SJSA1 (cell line): ENCODE data around the gene SRA1. TPM values are rescaled to one million over a fixed set of nuclear protein-coding genes. Genes with fewer than 3 reads are reported as not detected.
A peak's percentile ranks its signal among the peaks of the same experiment; 100 is the strongest.

ENCODE experiments used
- DNase-seq, 2 experiments: peaks; one replicate each; pipeline ENCODE4 v3.0.0-alpha.2; 2015 to 2020; ENCODE audit warnings: low spot score in 2 of 2, low read depth in 1 of 2
- H3K27ac ChIP-seq: fragments of 250-450 bp; sonication (Bioruptor Pico); 2 replicates; pipeline ENCODE4 v1.5.1; 2020; ENCODE audit warnings: mild to moderate bottlenecking, moderate library complexity
- H3K27me3 ChIP-seq: fragments of 250-450 bp; sonication (Bioruptor Pico); replicated peaks from 2 replicates; pipeline ENCODE4 v1.5.1; 2020; ENCODE audit warnings: mild to moderate bottlenecking, moderate library complexity
- H3K36me3 ChIP-seq: fragments of 250-450 bp; sonication (Bioruptor Pico); 2 replicates; pipeline ENCODE4 v1.5.1; 2020; ENCODE audit warnings: mild to moderate bottlenecking
- H3K4me1 ChIP-seq: fragments of 250-450 bp; sonication (Bioruptor Pico); replicated peaks from 2 replicates; pipeline ENCODE4 v1.6.1; 2021; ENCODE audit warnings: mild to moderate bottlenecking
- H3K4me3 ChIP-seq: fragments of 250-450 bp; sonication (Bioruptor Pico); 2 replicates; pipeline ENCODE4 v1.5.1; 2020; ENCODE audit warnings: mild to moderate bottlenecking
- H3K9me3 ChIP-seq: fragments of 250-450 bp; sonication (Bioruptor Pico); replicated peaks from 2 replicates; pipeline ENCODE4 v1.5.1; 2020; ENCODE audit warnings: mild to moderate bottlenecking
- total RNA-seq: library from RNA; depleted of rRNA; stranded (reverse); fragments of >200 nt; shearing (Covaris generic); gene quantifications from 2 replicates; pipeline ENCODE4 v1.2.3, GENCODE V29; 2014

Gene SRA1
- total RNA-seq, 1 experiment from 2014 or later, result 76.0 TPM

- H3K27ac ChIP-seq, result no peak overlapping the region
- H3K4me3 ChIP-seq, result no peak overlapping the region
- peak in 1 of 2 experiments; percentile 44 for DNase-seq
- H3K9me3 ChIP-seq, result no peaks in the 10 kb centered on the region
- no peaks in the 10 kb centered on the region for H3K27me3 ChIP-seq
- peaks cover 29% of the 10 kb centered on the region for H3K4me1 ChIP-seq
- peaks cover 82% of the 10 kb centered on the region for H3K36me3 ChIP-seq
Observed at GRCh38 chr5:140551872-140552271, 5.4 kb downstream of the SRA1 start.

GRCh38 chr5:140550147-140551079 is 6.9 kb downstream of the SRA1 start:
- no peak overlapping the region for H3K4me3 ChIP-seq
- peaks cover 75% of the 10 kb centered on the region for H3K36me3 ChIP-seq
- DNase-seq, result no peak
- H3K4me1 ChIP-seq, result peaks cover 20% of the 10 kb centered on the region
- no peaks in the 10 kb centered on the region for H3K27me3 ChIP-seq
- H3K27ac ChIP-seq, result no peak overlapping the region
- no peaks in the 10 kb centered on the region for H3K9me3 ChIP-seq

- peak; percentile 31 to 44 for DNase-seq
- Histone ChIP-seq H3K27ac (no peak overlapping the region), H3K4me3 (no peak overlapping the region), H3K4me1 (peaks cover 19% of the 10 kb centered on the region), H3K27me3 (no peaks in the 10 kb centered on the region), H3K36me3 (peaks cover 73% of the 10 kb centered on the region), H3K9me3 (no peaks in the 10 kb centered on the region)
Observed at GRCh38 chr5:140549237-140550144, 7.8 kb downstream of the SRA1 start.

GRCh38 chr5:140548791-140549190 is 8.5 kb downstream of the SRA1 start:
- H3K27me3 ChIP-seq, result no peaks in the 10 kb centered on the region
- H3K9me3 ChIP-seq, result no peaks in the 10 kb centered on the region
- peaks cover 15% of the 10 kb centered on the region for H3K4me1 ChIP-seq
- no peak overlapping the region for H3K27ac ChIP-seq
- no peak for DNase-seq
- H3K4me3 ChIP-seq, result no peak overlapping the region
- H3K36me3 ChIP-seq, result peaks cover 71% of the 10 kb centered on the region

GRCh38 chr5:140548300-140548688 is 9.0 kb downstream of the SRA1 start:
- Histone ChIP-seq H3K36me3 (peaks cover 71% of the 10 kb centered on the region), H3K4me1 (peaks cover 12% of the 10 kb centered on the region), H3K4me3 (no peak overlapping the region), H3K27ac (no peak overlapping the region), H3K9me3 (no peaks in the 10 kb centered on the region), H3K27me3 (no peaks in the 10 kb centered on the region)
- DNase-seq, result no peak

- no peak within 1 kb of the TSS for H3K27ac ChIP-seq
- H3K4me3 ChIP-seq, result no peak within 1 kb of the TSS
- peaks cover 12% of the 10 kb centered on the region for H3K4me1 ChIP-seq
- H3K36me3 ChIP-seq, result peaks cover 68% of the 10 kb centered on the region
- H3K9me3 ChIP-seq, result no peaks in the 10 kb centered on the region
- H3K27me3 ChIP-seq, result no peaks in the 10 kb centered on the region
- DNase-seq, result peak; percentile 81 to 97
Observed at GRCh38 chr5:140547508-140548299, 9.6 kb downstream of the SRA1 start, which contains the start of gene EIF4EBP3. Gene EIF4EBP3, plus strand, starts transcription at chr5:140547662. Its CDS starts 76 bp downstream, at chr5:140547738.

- Histone ChIP-seq H3K9me3 (no peaks in the 10 kb centered on the region), H3K27me3 (no peaks in the 10 kb centered on the region), H3K4me3 (no peak overlapping the region), H3K36me3 (peaks cover 67% of the 10 kb centered on the region), H3K27ac (no peak overlapping the region), H3K4me1 (peaks cover 12% of the 10 kb centered on the region)
- peak in 1 of 2 experiments; percentile 41 for DNase-seq
Observed at GRCh38 chr5:140546851-140547507, 10.3 kb downstream of the SRA1 start.

- no peak overlapping the region for H3K27ac ChIP-seq
- DNase-seq, result no peak
- no peaks in the 10 kb centered on the region for H3K27me3 ChIP-seq
- no peaks in the 10 kb centered on the region for H3K9me3 ChIP-seq
- H3K4me3 ChIP-seq, result no peak overlapping the region
- H3K36me3 ChIP-seq, result peaks cover 67% of the 10 kb centered on the region
- peaks cover 12% of the 10 kb centered on the region for H3K4me1 ChIP-seq
Observed at GRCh38 chr5:140545606-140546005, 11.7 kb downstream of the SRA1 start.

- H3K9me3 ChIP-seq, result no peaks in the 10 kb centered on the region
- peaks cover 67% of the 10 kb centered on the region for H3K36me3 ChIP-seq
- H3K27me3 ChIP-seq, result no peaks in the 10 kb centered on the region
- DNase-seq, result no peak
- H3K4me3 ChIP-seq, result no peak overlapping the region
- H3K27ac ChIP-seq, result no peak overlapping the region
- peaks cover 12% of the 10 kb centered on the region for H3K4me1 ChIP-seq
Observed at GRCh38 chr5:140544986-140545385, 12.3 kb downstream of the SRA1 start.

- no peak overlapping the region for H3K4me3 ChIP-seq
- peaks cover 12% of the 10 kb centered on the region for H3K4me1 ChIP-seq
- no peaks in the 10 kb centered on the region for H3K9me3 ChIP-seq
- H3K27ac ChIP-seq, result no peak overlapping the region
- H3K36me3 ChIP-seq, result peaks cover 64% of the 10 kb centered on the region
- no peaks in the 10 kb centered on the region for H3K27me3 ChIP-seq
- no peak for DNase-seq
Observed at GRCh38 chr5:140542972-140543371, 14.3 kb downstream of the SRA1 start.

- Histone ChIP-seq H3K4me3 (no peak overlapping the region), H3K9me3 (no peaks in the 10 kb centered on the region), H3K27me3 (no peaks in the 10 kb centered on the region), H3K27ac (no peak overlapping the region), H3K36me3 (peaks cover 82% of the 10 kb centered on the region), H3K4me1 (no peaks in the 10 kb centered on the region)
- no peak for DNase-seq
Observed at GRCh38 chr5:140540227-140540626, 17.0 kb downstream of the SRA1 start.

GRCh38 chr5:140524003-140524402 is 33.3 kb downstream of the SRA1 start:
- Histone ChIP-seq H3K27me3 (no peaks in the 10 kb centered on the region), H3K4me1 (no peaks in the 10 kb centered on the region), H3K4me3 (no peak overlapping the region), H3K27ac (no peak overlapping the region), H3K9me3 (no peaks in the 10 kb centered on the region), H3K36me3 (peaks cover 68% of the 10 kb centered on the region)
- DNase-seq, result no peak

- Histone ChIP-seq H3K4me3 (no peak overlapping the region), H3K9me3 (no peaks in the 10 kb centered on the region), H3K27ac (no peak overlapping the region), H3K36me3 (peaks cover 75% of the 10 kb centered on the region), H3K4me1 (no peaks in the 10 kb centered on the region), H3K27me3 (no peaks in the 10 kb centered on the region)
- DNase-seq, result no peak
Observed at GRCh38 chr5:140513124-140513523, 44.1 kb downstream of the SRA1 start.
